Memory B cell (primary cell): ENCODE data around the gene GFY.

Experiments used
- ATAC-seq: fragments of 150-1000 bp; cut with Tn5 transposase; 2 replicates; pipeline ENCODE4 v1.10.0; 2021; ENCODE audit warnings: low read depth, mild to moderate bottlenecking, moderate library complexity
- DNase-seq, 2 donors: peaks; one replicate each; pipeline ENCODE4 v3.0.0; 2022; ENCODE audit warnings: low spot score in 2 of 2
- H3K27ac Mint-ChIP-seq: one replicate; pipeline ENCODE4 v1.8.0; 2022; ENCODE audit warnings: mild to moderate bottlenecking, moderate library complexity, mixed read lengths
- H3K27me3 Mint-ChIP-seq: one replicate; pipeline ENCODE4 v1.8.0; 2022; ENCODE audit warnings: mixed read lengths
- H3K36me3 Mint-ChIP-seq: one replicate; pipeline ENCODE4 v1.8.0; 2022; ENCODE audit warnings: mild to moderate bottlenecking, mixed read lengths
- H3K4me1 Mint-ChIP-seq: one replicate; pipeline ENCODE4 v1.8.0; 2022; ENCODE audit warnings: mixed read lengths
- H3K4me3 Mint-ChIP-seq: one replicate; pipeline ENCODE4 v1.8.0; 2022; ENCODE audit warnings: mild to moderate bottlenecking, moderate library complexity, mixed read lengths
- H3K9me3 Mint-ChIP-seq: one replicate; pipeline ENCODE4 v1.8.0; 2022; ENCODE audit warnings: mixed read lengths

GFY gene

GRCh38 chr19:49398001-49398615 is 27.1 kb upstream of the GFY start:
- H3K27ac Mint-ChIP-seq = no peak overlapping the region
- ATAC-seq (no peak), DNase-seq (no peak)

GRCh38 chr19:49398931-49399330 is 26.3 kb upstream of the GFY start:
- DNase-seq = no peak
- H3K9me3 Mint-ChIP-seq = no peaks in the 10 kb centered on the region
- no peak for ATAC-seq
- no peak overlapping the region for H3K27ac Mint-ChIP-seq
- no peak overlapping the region for H3K4me3 Mint-ChIP-seq
- peaks cover 15% of the 10 kb centered on the region for H3K4me1 Mint-ChIP-seq
- H3K36me3 Mint-ChIP-seq = no peaks in the 10 kb centered on the region
- peaks cover 5% of the 10 kb centered on the region for H3K27me3 Mint-ChIP-seq

More at GRCh38 chr19:49398001-49398615, 27.1 kb upstream of the GFY start:
- Mint-ChIP-seq H3K9me3 (no peaks in the 10 kb centered on the region), H3K36me3 (no peaks in the 10 kb centered on the region), H3K4me3 (no peak overlapping the region), H3K27me3 (peaks cover 5% of the 10 kb centered on the region), H3K4me1 (peaks cover 8% of the 10 kb centered on the region)

GRCh38 chr19:49400029-49400428 is 25.2 kb upstream of the GFY start:
- Mint-ChIP-seq H3K4me1 (peaks cover 16% of the 10 kb centered on the region), H3K4me3 (no peak overlapping the region), H3K27ac (no peak overlapping the region), H3K36me3 (no peaks in the 10 kb centered on the region), H3K9me3 (no peaks in the 10 kb centered on the region), H3K27me3 (peaks cover 5% of the 10 kb centered on the region)
- DNase-seq (no peak), ATAC-seq (no peak)

- H3K9me3 Mint-ChIP-seq = no peaks in the 10 kb centered on the region
- no peak for DNase-seq
- H3K36me3 Mint-ChIP-seq = no peaks in the 10 kb centered on the region
- H3K27ac Mint-ChIP-seq = no peak overlapping the region
- H3K4me3 Mint-ChIP-seq = peak overlapping the region; percentile 37
- peaks cover 23% of the 10 kb centered on the region for H3K4me1 Mint-ChIP-seq
- peaks cover under 1% of the 10 kb centered on the region for H3K27me3 Mint-ChIP-seq
- peak; percentile 85 for ATAC-seq
Observed at GRCh38 chr19:49403404-49404187, 21.6 kb upstream of the GFY start.

- no peak overlapping the region for H3K27ac Mint-ChIP-seq
Observed at GRCh38 chr19:49407079-49407478, 18.1 kb upstream of the GFY start.

GRCh38 chr19:49407482-49408015 is 17.6 kb upstream of the GFY start:
- H3K27ac Mint-ChIP-seq = no peak overlapping the region
- DNase-seq (no peak), ATAC-seq (no peak)
- H3K4me3 Mint-ChIP-seq = no peak overlapping the region
- H3K4me1 Mint-ChIP-seq = peaks cover 47% of the 10 kb centered on the region
- no peaks in the 10 kb centered on the region for H3K36me3 Mint-ChIP-seq
- peaks cover 1% of the 10 kb centered on the region for H3K9me3 Mint-ChIP-seq
- H3K27me3 Mint-ChIP-seq = no peaks in the 10 kb centered on the region

More at GRCh38 chr19:49407079-49407478, 18.1 kb upstream of the GFY start:
- Mint-ChIP-seq H3K27me3 (no peaks in the 10 kb centered on the region), H3K36me3 (no peaks in the 10 kb centered on the region), H3K4me1 (peaks cover 43% of the 10 kb centered on the region), H3K9me3 (peaks cover 1% of the 10 kb centered on the region), H3K4me3 (no peak overlapping the region)
- ATAC-seq (no peak), DNase-seq (no peak)

GRCh38 chr19:49408816-49409440 is 16.3 kb upstream of the GFY start:
- H3K27me3 Mint-ChIP-seq = peaks cover 1% of the 10 kb centered on the region
- H3K4me3 Mint-ChIP-seq = peak overlapping the region; percentile 43
- peak overlapping the region; percentile 81 for H3K27ac Mint-ChIP-seq
- peaks cover 36% of the 10 kb centered on the region for H3K4me1 Mint-ChIP-seq
- H3K36me3 Mint-ChIP-seq = no peaks in the 10 kb centered on the region
- peaks cover 1% of the 10 kb centered on the region for H3K9me3 Mint-ChIP-seq
- no peak for DNase-seq
- ATAC-seq = no peak

- peaks cover 1% of the 10 kb centered on the region for H3K9me3 Mint-ChIP-seq
- peak overlapping the region; percentile 43 for H3K4me3 Mint-ChIP-seq
- H3K27me3 Mint-ChIP-seq = peaks cover 1% of the 10 kb centered on the region
- peak; percentile 93 for ATAC-seq
- peaks cover 35% of the 10 kb centered on the region for H3K4me1 Mint-ChIP-seq
- H3K27ac Mint-ChIP-seq = peak overlapping the region; percentile 81
- DNase-seq = no peak
- no peaks in the 10 kb centered on the region for H3K36me3 Mint-ChIP-seq
Observed at GRCh38 chr19:49409441-49410029, 15.7 kb upstream of the GFY start.

GRCh38 chr19:49411681-49412326 is 13.4 kb upstream of the GFY start:
- DNase-seq = no peak
- peaks cover 44% of the 10 kb centered on the region for H3K4me1 Mint-ChIP-seq
- peaks cover 1% of the 10 kb centered on the region for H3K9me3 Mint-ChIP-seq
- no peak for ATAC-seq
- no peak overlapping the region for H3K4me3 Mint-ChIP-seq
- peaks cover 1% of the 10 kb centered on the region for H3K27me3 Mint-ChIP-seq
- H3K27ac Mint-ChIP-seq = peak overlapping the region; percentile 56
- H3K36me3 Mint-ChIP-seq = no peaks in the 10 kb centered on the region

- H3K27me3 Mint-ChIP-seq = peaks cover 5% of the 10 kb centered on the region
- no peak overlapping the region for H3K4me3 Mint-ChIP-seq
- H3K36me3 Mint-ChIP-seq = no peaks in the 10 kb centered on the region
- H3K27ac Mint-ChIP-seq = no peak overlapping the region
- DNase-seq = no peak
- ATAC-seq = no peak
- peaks cover 36% of the 10 kb centered on the region for H3K4me1 Mint-ChIP-seq
- H3K9me3 Mint-ChIP-seq = peaks cover 1% of the 10 kb centered on the region
Observed at GRCh38 chr19:49413348-49413747, 11.8 kb upstream of the GFY start.

- Mint-ChIP-seq H3K4me1 (peaks cover 29% of the 10 kb centered on the region), H3K27ac (no peak overlapping the region)
Observed at GRCh38 chr19:49414256-49414655, 10.9 kb upstream of the GFY start.

GRCh38 chr19:49415102-49415809 is 9.9 kb upstream of the GFY start:
- H3K9me3 Mint-ChIP-seq = no peaks in the 10 kb centered on the region
- no peak overlapping the region for H3K27ac Mint-ChIP-seq
- peak; percentile 90 for ATAC-seq
- H3K4me1 Mint-ChIP-seq = peaks cover 21% of the 10 kb centered on the region
- H3K36me3 Mint-ChIP-seq = no peaks in the 10 kb centered on the region
- peaks cover 18% of the 10 kb centered on the region for H3K27me3 Mint-ChIP-seq
- H3K4me3 Mint-ChIP-seq = no peak overlapping the region
- DNase-seq = no peak

More at GRCh38 chr19:49414256-49414655, 10.9 kb upstream of the GFY start:
- Mint-ChIP-seq H3K36me3 (no peaks in the 10 kb centered on the region), H3K4me3 (no peak overlapping the region), H3K27me3 (peaks cover 12% of the 10 kb centered on the region), H3K9me3 (peaks cover 1% of the 10 kb centered on the region)
- ATAC-seq = no peak
- DNase-seq = no peak

GRCh38 chr19:49415810-49416200 is 9.4 kb upstream of the GFY start:
- peaks cover 21% of the 10 kb centered on the region for H3K27me3 Mint-ChIP-seq
- no peaks in the 10 kb centered on the region for H3K9me3 Mint-ChIP-seq
- H3K4me3 Mint-ChIP-seq = no peak overlapping the region
- ATAC-seq (no peak), DNase-seq (no peak)
- H3K36me3 Mint-ChIP-seq = no peaks in the 10 kb centered on the region
- H3K4me1 Mint-ChIP-seq = peaks cover 21% of the 10 kb centered on the region
- no peak overlapping the region for H3K27ac Mint-ChIP-seq
